ENCODE data around the gene AURKAIP1. TPM values are rescaled to one million over a fixed set of nuclear protein-coding genes. Genes with fewer than 3 reads are reported as not detected.

Gene AURKAIP1
- total and polyA plus RNA-seq, 4 donors, result 38.4 to 175 (median 97.7) TPM

DNA sequence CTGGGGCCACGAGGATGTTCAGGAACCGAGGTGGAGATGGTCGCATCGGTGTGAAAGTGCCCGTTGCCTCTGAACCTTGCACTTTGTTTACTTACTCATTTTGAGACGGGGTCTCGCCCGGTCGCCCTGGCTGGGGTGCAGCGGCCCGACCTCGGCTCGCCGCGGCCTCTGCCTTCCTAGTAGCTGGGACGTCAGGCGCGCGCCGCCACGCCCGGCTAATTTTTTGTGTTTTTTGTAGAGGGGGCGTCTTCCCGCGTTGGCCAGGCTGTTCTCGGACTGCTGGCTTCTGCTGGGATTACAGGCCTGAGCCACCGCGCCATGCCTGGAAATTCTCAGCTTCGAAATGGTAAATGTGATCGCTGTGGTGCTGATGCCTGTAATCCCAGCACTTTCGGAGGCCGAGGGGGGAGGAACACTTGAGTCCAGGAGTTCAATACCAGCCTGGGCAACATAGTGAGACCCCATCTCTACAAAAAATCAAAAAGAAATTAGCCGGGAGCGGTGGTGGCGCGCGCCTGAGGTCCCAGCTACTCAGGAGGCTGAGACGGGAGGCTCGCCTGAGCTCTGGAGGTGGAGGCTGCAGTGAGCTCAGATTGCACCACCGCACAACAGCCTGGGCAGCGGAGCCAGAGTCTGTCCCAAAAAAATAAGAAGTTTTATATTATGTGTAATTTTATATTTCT is 32.8 kb upstream of the AURKAIP1 start:
- H3K36me3 ChIP-seq (ENCODE audit: control insufficient read depth in 4 of 4, insufficient read depth in 3 of 4, low read depth in 1 of 4, low read length in 3 of 4), result peaks cover 0 to 14% (median 8%) of the 10 kb centered on the region in 4 donors
- H3K27ac ChIP-seq (ENCODE audit: low read depth in 1 of 2, low read length in 2 of 2), result peak overlapping the region; percentile 70 to 90
- H3K4me1 ChIP-seq (ENCODE audit: control insufficient read depth in 4 of 4, insufficient read depth in 4 of 4, low read length in 3 of 4), result peaks cover 5 to 40% (median 30%) of the 10 kb centered on the region in 4 donors
- H3K4me3 ChIP-seq (ENCODE audit: low read depth in 1 of 3, low read length in 3 of 3), result peak overlapping the region; percentile 96 to 98 (median 98)
- TF ChIP-seq HNF4A (conservative IDR thresholded peaks at IDR 0.05) (no peak), FOXA2 (IDR thresholded peaks at IDR 0.05) (no peak), FOXA1 (IDR thresholded peaks at IDR 0.05) (no peak), RXRA (IDR thresholded peaks at IDR 0.05) (no peak), EGR1 (IDR thresholded peaks at IDR 0.05; ENCODE audit: low read depth in 2 of 2) (no peak), JUND (IDR thresholded peaks at IDR 0.05) (no peak), HNF4G (IDR thresholded peaks at IDR 0.05) (no peak), NR2F2 (IDR thresholded peaks at IDR 0.05) (no peak), TAF1 (conservative IDR thresholded peaks at IDR 0.05) (no peak), RAD21 (IDR thresholded peaks at IDR 0.05) (no peak), GABPA (IDR thresholded peaks at IDR 0.05 in 1 of 2, conservative IDR thresholded peaks at IDR 0.05 in 1 of 2) (no peak), YY1 (IDR thresholded peaks at IDR 0.05) (no peak), SP1 (IDR thresholded peaks at IDR 0.05) (no peak)
- TF ChIP-seq, protein P1, sequence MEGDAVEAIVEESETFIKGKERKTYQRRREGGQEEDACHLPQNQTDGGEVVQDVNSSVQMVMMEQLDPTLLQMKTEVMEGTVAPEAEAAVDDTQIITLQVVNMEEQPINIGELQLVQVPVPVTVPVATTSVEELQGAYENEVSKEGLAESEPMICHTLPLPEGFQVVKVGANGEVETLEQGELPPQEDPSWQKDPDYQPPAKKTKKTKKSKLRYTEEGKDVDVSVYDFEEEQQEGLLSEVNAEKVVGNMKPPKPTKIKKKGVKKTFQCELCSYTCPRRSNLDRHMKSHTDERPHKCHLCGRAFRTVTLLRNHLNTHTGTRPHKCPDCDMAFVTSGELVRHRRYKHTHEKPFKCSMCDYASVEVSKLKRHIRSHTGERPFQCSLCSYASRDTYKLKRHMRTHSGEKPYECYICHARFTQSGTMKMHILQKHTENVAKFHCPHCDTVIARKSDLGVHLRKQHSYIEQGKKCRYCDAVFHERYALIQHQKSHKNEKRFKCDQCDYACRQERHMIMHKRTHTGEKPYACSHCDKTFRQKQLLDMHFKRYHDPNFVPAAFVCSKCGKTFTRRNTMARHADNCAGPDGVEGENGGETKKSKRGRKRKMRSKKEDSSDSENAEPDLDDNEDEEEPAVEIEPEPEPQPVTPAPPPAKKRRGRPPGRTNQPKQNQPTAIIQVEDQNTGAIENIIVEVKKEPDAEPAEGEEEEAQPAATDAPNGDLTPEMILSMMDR (IDR thresholded peaks at IDR 0.05; ENCODE audit: low read depth, low read length, missing input control), result no peak
- TF ChIP-seq, protein P2, sequence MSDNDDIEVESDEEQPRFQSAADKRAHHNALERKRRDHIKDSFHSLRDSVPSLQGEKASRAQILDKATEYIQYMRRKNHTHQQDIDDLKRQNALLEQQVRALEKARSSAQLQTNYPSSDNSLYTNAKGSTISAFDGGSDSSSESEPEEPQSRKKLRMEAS (IDR thresholded peaks at IDR 0.05), result no peak
- peak overlapping the region; percentile 1 to 99 for H3K9ac ChIP-seq (ENCODE audit: low read depth in 1 of 2, low read length in 2 of 2)
- 10% methylated on average over 41 of the region's 41 CpGs for WGBS
- no peaks in the 10 kb centered on the region for H3K27me3 ChIP-seq (ENCODE audit: control insufficient read depth in 4 of 4, insufficient read depth in 4 of 4, low read length in 3 of 4)
- DNase-seq (ENCODE audit: low spot score), result no peak
- H3K9me3 ChIP-seq (ENCODE audit: control insufficient read depth in 4 of 4, low read length in 3 of 4), result no peaks in the 10 kb centered on the region

DNA sequence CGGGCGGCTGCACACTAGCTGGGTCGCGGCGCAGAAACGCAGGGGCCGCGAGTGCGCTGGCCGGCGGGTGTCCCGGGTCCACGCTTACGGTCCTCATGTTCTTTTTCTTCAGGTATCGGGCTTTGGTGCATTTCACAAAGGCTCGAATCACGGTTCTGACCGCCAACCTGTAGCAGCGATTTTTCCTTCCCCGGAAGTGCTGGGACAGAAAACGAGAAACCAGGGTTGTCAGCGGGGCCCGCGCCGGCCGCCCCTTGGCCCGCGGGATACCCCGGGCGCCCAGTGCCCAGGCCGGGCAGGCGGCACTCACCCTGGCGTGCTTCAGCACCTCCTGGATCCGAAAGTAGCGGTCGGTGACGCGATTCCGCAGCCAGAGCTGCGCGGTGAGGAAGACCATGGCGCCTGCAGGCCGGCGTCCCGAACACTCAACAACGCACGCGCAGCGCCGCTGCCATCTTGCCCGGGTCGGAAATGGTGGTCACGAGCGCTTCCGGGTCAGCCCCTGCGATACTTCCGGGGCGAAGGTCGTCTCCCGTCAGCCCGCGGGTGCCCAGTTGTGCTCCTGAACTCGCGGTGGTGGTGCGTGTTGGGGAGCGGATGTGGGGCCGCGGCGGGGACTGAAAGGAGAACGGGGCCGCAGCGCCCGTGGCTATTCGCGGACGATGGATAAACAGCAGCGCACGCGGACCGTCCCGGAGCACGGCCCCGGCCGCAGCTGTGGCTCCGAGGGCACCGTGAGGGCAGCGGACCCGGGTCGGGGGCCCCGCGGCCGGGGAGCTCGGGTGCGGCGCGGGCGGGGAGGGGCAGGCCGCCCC is 32.0 kb upstream of the AURKAIP1 start, which contains the start of gene MRPL20:
Gene MRPL20, minus strand, starts transcription at position 473 of the 815 bp plus-strand sequence. Its CDS starts 76 bp downstream, at position 397.
- peak within 1 kb of the TSS; percentile 47 to 99 for H3K9ac ChIP-seq (ENCODE audit: low read depth in 1 of 2, low read length in 2 of 2)
- H3K27ac ChIP-seq (ENCODE audit: low read depth in 1 of 2, low read length in 2 of 2), result peak within 1 kb of the TSS; percentile 70 to 90
- H3K9me3 ChIP-seq (ENCODE audit: control insufficient read depth in 4 of 4, low read length in 3 of 4), result no peaks in the 10 kb centered on the region
- peak; percentile 93 for DNase-seq (ENCODE audit: low spot score)
- peak within 1 kb of the TSS; percentile 96 to 98 (median 98) for H3K4me3 ChIP-seq (ENCODE audit: low read depth in 1 of 3, low read length in 3 of 3)
- H3K27me3 ChIP-seq (ENCODE audit: control insufficient read depth in 4 of 4, insufficient read depth in 4 of 4, low read length in 3 of 4), result no peaks in the 10 kb centered on the region
- under 1% methylated on average over 98 of the region's 98 CpGs for WGBS
- peaks cover 5 to 47% (median 35%) of the 10 kb centered on the region in 4 donors for H3K4me1 ChIP-seq (ENCODE audit: control insufficient read depth in 4 of 4, insufficient read depth in 4 of 4, low read length in 3 of 4)
- no peak for TF ChIP-seq JUND (IDR thresholded peaks at IDR 0.05)
- TF ChIP-seq, protein P3, sequence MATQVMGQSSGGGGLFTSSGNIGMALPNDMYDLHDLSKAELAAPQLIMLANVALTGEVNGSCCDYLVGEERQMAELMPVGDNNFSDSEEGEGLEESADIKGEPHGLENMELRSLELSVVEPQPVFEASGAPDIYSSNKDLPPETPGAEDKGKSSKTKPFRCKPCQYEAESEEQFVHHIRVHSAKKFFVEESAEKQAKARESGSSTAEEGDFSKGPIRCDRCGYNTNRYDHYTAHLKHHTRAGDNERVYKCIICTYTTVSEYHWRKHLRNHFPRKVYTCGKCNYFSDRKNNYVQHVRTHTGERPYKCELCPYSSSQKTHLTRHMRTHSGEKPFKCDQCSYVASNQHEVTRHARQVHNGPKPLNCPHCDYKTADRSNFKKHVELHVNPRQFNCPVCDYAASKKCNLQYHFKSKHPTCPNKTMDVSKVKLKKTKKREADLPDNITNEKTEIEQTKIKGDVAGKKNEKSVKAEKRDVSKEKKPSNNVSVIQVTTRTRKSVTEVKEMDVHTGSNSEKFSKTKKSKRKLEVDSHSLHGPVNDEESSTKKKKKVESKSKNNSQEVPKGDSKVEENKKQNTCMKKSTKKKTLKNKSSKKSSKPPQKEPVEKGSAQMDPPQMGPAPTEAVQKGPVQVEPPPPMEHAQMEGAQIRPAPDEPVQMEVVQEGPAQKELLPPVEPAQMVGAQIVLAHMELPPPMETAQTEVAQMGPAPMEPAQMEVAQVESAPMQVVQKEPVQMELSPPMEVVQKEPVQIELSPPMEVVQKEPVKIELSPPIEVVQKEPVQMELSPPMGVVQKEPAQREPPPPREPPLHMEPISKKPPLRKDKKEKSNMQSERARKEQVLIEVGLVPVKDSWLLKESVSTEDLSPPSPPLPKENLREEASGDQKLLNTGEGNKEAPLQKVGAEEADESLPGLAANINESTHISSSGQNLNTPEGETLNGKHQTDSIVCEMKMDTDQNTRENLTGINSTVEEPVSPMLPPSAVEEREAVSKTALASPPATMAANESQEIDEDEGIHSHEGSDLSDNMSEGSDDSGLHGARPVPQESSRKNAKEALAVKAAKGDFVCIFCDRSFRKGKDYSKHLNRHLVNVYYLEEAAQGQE (IDR thresholded peaks at IDR 0.05), result peak; percentile 39
- TF ChIP-seq NR2F2 (IDR thresholded peaks at IDR 0.05), result peak; percentile 95
- TF ChIP-seq YY1 (IDR thresholded peaks at IDR 0.05), result peak; percentile 99
- TF ChIP-seq HNF4A (conservative IDR thresholded peaks at IDR 0.05), result peak; percentile 86 to 92
- TF ChIP-seq GABPA (IDR thresholded peaks at IDR 0.05 in 1 of 2, conservative IDR thresholded peaks at IDR 0.05 in 1 of 2), result peak; percentile 91 to 99
- TF ChIP-seq, protein P1 (IDR thresholded peaks at IDR 0.05; ENCODE audit: low read depth, low read length, missing input control), result no peak
- TF ChIP-seq SP1 (IDR thresholded peaks at IDR 0.05), result peak; percentile 47
- TF ChIP-seq RXRA (IDR thresholded peaks at IDR 0.05), result peak; percentile 45 to 71
- TF ChIP-seq RAD21 (IDR thresholded peaks at IDR 0.05), result peak; percentile 40 to 65
- TF ChIP-seq, protein P4, sequence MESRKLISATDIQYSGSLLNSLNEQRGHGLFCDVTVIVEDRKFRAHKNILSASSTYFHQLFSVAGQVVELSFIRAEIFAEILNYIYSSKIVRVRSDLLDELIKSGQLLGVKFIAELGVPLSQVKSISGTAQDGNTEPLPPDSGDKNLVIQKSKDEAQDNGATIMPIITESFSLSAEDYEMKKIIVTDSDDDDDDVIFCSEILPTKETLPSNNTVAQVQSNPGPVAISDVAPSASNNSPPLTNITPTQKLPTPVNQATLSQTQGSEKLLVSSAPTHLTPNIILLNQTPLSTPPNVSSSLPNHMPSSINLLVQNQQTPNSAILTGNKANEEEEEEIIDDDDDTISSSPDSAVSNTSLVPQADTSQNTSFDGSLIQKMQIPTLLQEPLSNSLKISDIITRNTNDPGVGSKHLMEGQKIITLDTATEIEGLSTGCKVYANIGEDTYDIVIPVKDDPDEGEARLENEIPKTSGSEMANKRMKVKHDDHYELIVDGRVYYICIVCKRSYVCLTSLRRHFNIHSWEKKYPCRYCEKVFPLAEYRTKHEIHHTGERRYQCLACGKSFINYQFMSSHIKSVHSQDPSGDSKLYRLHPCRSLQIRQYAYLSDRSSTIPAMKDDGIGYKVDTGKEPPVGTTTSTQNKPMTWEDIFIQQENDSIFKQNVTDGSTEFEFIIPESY (IDR thresholded peaks at IDR 0.05), result peak; percentile 26
- peak; percentile 79 for TF ChIP-seq HNF4G (IDR thresholded peaks at IDR 0.05)
- TF ChIP-seq EGR1 (IDR thresholded peaks at IDR 0.05; ENCODE audit: low read depth in 2 of 2), result no peak
- TF ChIP-seq, protein P2 (IDR thresholded peaks at IDR 0.05), result peak; percentile 84
- peaks cover 0 to 15% (median 9%) of the 10 kb centered on the region in 4 donors for H3K36me3 ChIP-seq (ENCODE audit: control insufficient read depth in 4 of 4, insufficient read depth in 3 of 4, low read depth in 1 of 4, low read length in 3 of 4)

All from liver (tissue), 9 donors.